Measurements from ENCODE around the gene MASP1.

MASP1 gene

DNA sequence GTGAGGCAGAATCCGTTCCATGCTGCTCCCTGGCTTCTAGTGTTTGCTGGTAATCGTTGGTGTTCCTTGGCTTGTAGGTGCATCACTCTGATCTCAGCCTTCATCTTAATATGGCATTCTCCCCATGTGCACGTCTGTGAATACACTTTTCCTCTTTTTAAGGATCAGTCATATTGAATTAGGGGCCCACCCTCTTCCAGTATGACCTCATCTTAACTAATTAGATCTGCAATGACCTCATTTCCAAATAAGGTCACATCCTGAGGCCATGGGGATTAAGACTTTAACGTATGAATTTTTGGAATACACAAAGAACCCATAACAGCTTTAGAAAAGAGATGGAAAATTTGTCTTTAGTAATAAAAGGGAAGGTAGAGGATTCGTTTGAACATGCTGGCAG lies 34.1 kb upstream of the MASP1 start:
- no peak overlapping the region for H3K4me3 ChIP-seq (replicated peaks; ENCODE audit: low read depth, low read length)
- TF ChIP-seq, protein P1, sequence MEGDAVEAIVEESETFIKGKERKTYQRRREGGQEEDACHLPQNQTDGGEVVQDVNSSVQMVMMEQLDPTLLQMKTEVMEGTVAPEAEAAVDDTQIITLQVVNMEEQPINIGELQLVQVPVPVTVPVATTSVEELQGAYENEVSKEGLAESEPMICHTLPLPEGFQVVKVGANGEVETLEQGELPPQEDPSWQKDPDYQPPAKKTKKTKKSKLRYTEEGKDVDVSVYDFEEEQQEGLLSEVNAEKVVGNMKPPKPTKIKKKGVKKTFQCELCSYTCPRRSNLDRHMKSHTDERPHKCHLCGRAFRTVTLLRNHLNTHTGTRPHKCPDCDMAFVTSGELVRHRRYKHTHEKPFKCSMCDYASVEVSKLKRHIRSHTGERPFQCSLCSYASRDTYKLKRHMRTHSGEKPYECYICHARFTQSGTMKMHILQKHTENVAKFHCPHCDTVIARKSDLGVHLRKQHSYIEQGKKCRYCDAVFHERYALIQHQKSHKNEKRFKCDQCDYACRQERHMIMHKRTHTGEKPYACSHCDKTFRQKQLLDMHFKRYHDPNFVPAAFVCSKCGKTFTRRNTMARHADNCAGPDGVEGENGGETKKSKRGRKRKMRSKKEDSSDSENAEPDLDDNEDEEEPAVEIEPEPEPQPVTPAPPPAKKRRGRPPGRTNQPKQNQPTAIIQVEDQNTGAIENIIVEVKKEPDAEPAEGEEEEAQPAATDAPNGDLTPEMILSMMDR (IDR thresholded peaks at IDR 0.05; ENCODE audit: low read depth, low read length, missing control alignments): no peak
- DNase-seq (ENCODE audit: extremely low read depth, low read depth): no peak

DNA sequence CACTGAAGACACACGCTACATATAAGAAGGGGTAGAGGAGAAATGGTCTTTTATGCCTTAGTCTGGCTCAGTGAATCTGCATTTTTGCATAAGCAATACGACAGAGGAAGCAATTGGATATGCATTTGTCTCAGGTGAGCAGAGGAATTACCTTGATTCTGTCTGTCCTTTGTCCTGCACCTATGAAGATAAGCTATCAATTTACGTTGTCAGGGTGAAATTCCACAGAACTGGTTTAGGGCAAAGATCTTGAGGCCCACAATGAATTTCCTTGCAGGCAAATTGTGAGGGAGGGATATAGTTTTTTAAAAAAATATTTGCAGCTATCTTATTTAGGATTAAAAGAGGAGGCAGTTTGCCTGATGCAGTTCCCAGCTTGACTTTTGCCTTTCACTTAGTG lies 31.6 kb upstream of the MASP1 start:
- TF ChIP-seq, protein P1 (IDR thresholded peaks at IDR 0.05; ENCODE audit: low read depth, low read length, missing control alignments): no peak
- no peak overlapping the region for H3K4me3 ChIP-seq (replicated peaks; ENCODE audit: low read depth, low read length)
- DNase-seq (ENCODE audit: extremely low read depth, low read depth): no peak

DNA sequence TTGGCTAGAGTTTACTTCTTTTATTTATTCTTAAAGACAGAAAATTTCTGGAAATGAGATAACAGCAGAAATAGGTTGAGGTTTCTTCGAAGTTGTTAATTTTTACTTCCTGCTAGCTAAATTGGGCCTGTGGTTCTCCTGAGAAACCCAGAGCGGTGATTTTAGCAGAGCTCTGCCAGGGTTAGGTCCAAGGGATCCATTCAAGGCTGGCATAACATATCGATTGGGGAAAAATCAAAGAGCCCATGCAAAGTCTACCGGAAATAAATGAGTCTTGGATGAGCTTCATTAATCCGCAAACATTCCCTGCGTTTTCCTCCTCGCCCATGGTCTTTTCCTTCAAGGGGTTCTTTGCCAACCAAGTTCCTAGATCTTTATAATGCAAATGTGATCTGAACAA lies 30.8 kb upstream of the MASP1 start:
- TF ChIP-seq, protein P1 (IDR thresholded peaks at IDR 0.05; ENCODE audit: low read depth, low read length, missing control alignments): no peak
- no peak for DNase-seq (ENCODE audit: extremely low read depth, low read depth)

DNA sequence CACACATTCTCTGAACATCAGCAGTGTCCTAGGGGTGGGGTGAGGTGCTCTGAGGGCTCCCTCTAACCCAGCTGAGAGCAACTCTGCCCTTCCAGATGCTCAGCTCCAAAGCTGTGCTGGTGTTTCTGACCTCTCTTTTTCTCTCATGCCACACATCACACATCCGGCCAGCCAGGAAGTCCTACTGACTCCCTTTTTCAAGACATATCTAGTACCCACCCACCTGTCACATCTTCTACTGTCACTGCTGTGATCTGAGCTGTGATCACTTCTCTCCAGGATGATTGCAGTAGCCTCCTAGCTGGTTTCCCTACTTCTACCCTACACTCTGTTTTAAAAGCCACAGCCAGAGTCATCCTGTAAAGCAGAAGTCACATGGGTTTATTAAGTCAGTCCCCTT lies 30.2 kb upstream of the MASP1 start:
- DNase-seq (ENCODE audit: extremely low read depth, low read depth): no peak
- TF ChIP-seq, protein P1 (IDR thresholded peaks at IDR 0.05; ENCODE audit: low read depth, low read length, missing control alignments): no peak
- no peak overlapping the region for H3K4me3 ChIP-seq (replicated peaks; ENCODE audit: low read depth, low read length)

More for the DNA sequence above, 30.8 kb upstream of the MASP1 start:
- no peak overlapping the region for H3K4me3 ChIP-seq (replicated peaks; ENCODE audit: low read depth, low read length)

DNA sequence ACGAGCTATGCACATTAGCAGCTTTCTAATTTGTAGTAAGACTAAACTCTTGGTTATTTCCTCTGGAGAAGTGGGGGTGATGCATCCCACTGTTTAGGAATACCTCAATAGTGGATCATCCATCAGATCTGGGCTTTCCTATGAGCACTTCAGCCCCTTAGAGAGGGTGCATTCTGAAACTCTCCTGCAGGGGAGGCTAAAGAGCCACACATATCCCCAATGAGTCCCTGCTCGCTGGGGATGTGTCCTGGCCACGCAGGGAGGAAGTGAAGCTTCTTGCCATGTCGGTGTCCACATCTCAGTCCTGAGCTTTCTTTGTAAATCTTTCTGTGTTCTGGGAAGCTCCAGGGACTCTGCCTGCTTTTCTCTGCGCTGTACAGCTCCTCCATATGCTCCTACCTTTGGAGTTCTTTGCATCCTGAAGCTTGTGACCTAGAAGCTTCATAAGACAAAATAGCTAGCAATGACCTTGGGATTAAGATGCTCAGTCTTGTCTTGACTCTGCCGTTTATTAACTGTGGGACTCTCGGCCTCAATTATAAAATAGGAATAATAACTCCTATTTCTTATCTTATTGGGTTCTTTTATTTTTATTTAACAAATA lies 28.3 kb upstream of the MASP1 start:
- DNase-seq (ENCODE audit: extremely low read depth, low read depth): peak; percentile 82
- H3K4me3 ChIP-seq (replicated peaks; ENCODE audit: low read depth, low read length): no peak overlapping the region
- TF ChIP-seq, protein P1 (IDR thresholded peaks at IDR 0.05; ENCODE audit: low read depth, low read length, missing control alignments): peak; percentile 97

DNA sequence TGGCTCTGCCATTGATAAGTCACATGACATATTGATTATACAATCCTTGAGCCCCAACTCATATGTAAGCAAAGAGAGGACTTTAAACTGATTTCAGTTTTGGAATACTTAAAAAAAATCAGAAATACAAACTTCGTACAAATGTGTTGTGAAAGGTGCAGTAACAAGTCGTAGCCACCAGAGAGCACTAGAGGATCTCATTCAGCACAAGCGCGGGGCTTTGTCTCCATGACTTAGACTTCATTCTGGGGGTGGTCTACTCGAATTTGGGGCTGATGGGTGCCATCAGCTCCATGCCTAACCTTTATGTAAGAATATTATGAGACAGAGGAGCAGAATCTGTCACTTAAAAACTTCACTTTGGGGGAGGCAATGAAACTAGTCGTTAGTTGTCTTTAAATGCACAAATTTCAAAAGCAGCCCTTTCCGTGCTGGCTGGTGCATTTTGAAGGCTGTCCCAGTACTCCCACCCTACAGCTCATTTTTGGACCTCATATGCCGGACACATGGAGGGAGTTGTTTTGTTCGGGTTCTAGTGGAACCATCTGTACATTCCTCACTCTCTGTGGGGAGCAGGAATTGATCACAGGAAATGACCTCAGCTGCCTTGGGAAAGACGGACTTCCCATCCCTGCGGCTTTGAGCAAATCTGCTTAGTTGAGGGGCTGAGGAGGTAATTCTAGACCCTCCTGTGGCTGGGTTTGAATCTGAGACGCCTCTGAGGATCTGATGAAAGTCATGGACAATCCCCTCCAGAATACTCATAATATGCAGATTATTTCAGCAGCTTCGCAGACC lies 27.5 kb upstream of the MASP1 start:
- TF ChIP-seq, protein P1 (IDR thresholded peaks at IDR 0.05; ENCODE audit: low read depth, low read length, missing control alignments): peak; percentile 78
- peak overlapping the region; percentile 19; the same call in 1 of the 2 replicates for H3K4me3 ChIP-seq (replicated peaks; ENCODE audit: low read depth, low read length)
- DNase-seq (ENCODE audit: extremely low read depth, low read depth): peak; percentile 91

Measured in HFF-Myc (cell line).